Measurements from ENCODE around the gene TLCD2. TPM values are rescaled to one million over a fixed set of nuclear protein-coding genes. Genes with fewer than 3 reads are reported as not detected.

Gene TLCD2
- 1 to 10 TPM; 1.6 to 2.9 (median 1.9) TPM for total RNA-seq
- polyA plus RNA-seq = 1 to 10 TPM; 1.1 to 1.4 (median 1.1) TPM
- long read RNA-seq, donor 1 = 0 reads
- long read RNA-seq, donor 2, partial matches to known transcripts = 0 of 2 reads
- long read RNA-seq, donor 2, other reads (novel, unspliced or antisense) = 2 of 2 reads

- H3K4me1 ChIP-seq = peaks cover 37% of the 10 kb centered on the region
- peak within 1 kb of the TSS; percentile 97 for H3K4me3 ChIP-seq
- intact Hi-C loops (cut with DNase I) = loop anchor here (1.0 to 5.0 kb wide), 2 partner anchors 33 to 41 kb away; no protein-coding TSS in a partner anchor
- ATAC-seq (peak; percentile 26 to 47 (median 34)), DNase-seq (peak; percentile 83 to 85)
- peak within 1 kb of the TSS; percentile 71 for H3K27ac ChIP-seq
- H3K27me3 ChIP-seq (ENCODE audit: insufficient read depth in 3 of 3, low read length in 2 of 3) = no peaks in the 10 kb centered on the region
- H3K9me3 ChIP-seq = no peaks in the 10 kb centered on the region
- TF ChIP-seq CTCF (IDR thresholded peaks at IDR 0.05) = no peak
- H3K36me3 ChIP-seq (ENCODE audit: insufficient read depth in 1 of 2, low read depth in 1 of 2) = peaks cover 3 to 35% of the 10 kb centered on the region in 2 donors
- WGBS, 3 donors = 3% methylated on average over 48 to 83 of the region's 83 CpGs
Observed at GRCh38 chr17:1709971-1710806, at the start of gene TLCD2. TSS of gene TLCD2 (minus strand) at chr17:1710377. CDS start at chr17:1710242, 135 bp downstream.

- TF ChIP-seq CTCF (IDR thresholded peaks at IDR 0.05) = no peak
- ATAC-seq (no peak), DNase-seq (no peak)
- Histone ChIP-seq H3K4me3 (no peak overlapping the region), H3K4me1 (peaks cover 26% of the 10 kb centered on the region), H3K27ac (peak overlapping the region; percentile 58), H3K36me3 (ENCODE audit: insufficient read depth in 1 of 2, low read depth in 1 of 2) (no peaks in the 10 kb centered on the region), H3K27me3 (ENCODE audit: insufficient read depth in 3 of 3, low read length in 2 of 3) (no peaks in the 10 kb centered on the region), H3K9me3 (no peaks in the 10 kb centered on the region)
- WGBS, 3 donors = 65 to 82% (median 69%) methylated on average over 5 of the region's 5 CpGs
- intact Hi-C loops (cut with DNase I) = no loop called here
Observed at GRCh38 chr17:1759529-1759928, 49.4 kb upstream of the TLCD2 start.

DNA sequence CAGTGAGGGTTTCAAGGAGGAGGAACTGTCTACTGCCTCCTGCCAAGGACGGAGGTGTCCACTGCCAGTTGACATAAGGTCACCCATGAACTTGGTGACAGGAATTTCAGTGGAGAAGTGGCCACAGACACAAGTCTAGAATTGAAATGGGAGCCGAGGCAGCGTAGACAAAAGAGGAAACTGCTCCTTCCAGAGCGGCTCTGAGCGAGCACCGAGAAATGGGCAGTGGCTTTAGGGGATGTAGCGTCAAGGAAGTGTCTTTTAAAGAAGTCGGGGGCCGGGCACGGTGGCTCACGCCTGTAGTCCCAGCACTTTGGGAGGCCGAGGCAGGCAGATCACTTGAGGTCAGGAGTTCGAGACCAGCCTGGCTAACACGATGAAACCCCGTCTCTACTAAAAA lies 48.6 kb upstream of the TLCD2 start:
- no peak for DNase-seq

GRCh38 chr17:1755827-1756262 lies 45.7 kb upstream of the TLCD2 start:
- no peak for DNase-seq
- whole genome bisulfite sequencing, 3 donors = 14 to 31% (median 18%) methylated on average over 17 of the region's 17 CpGs

More for the DNA sequence above, 48.6 kb upstream of the TLCD2 start:
- no peak for ATAC-seq
- intact Hi-C loops (cut with DNase I) = no loop called here
- Histone ChIP-seq H3K36me3 (ENCODE audit: insufficient read depth in 1 of 2, low read depth in 1 of 2) (no peaks in the 10 kb centered on the region), H3K4me3 (no peak overlapping the region), H3K27ac (peak overlapping the region; percentile 58), H3K27me3 (ENCODE audit: insufficient read depth in 3 of 3, low read length in 2 of 3) (no peaks in the 10 kb centered on the region), H3K4me1 (peaks cover 18% of the 10 kb centered on the region), H3K9me3 (no peaks in the 10 kb centered on the region)
- no peak for TF ChIP-seq CTCF (IDR thresholded peaks at IDR 0.05)
- WGBS, 3 donors = 48 to 73% (median 64%) methylated on average over 15 of the region's 15 CpGs

More at GRCh38 chr17:1755827-1756262, 45.7 kb upstream of the TLCD2 start:
- ATAC-seq = peak; percentile 17 to 63 (median 46)
- no peak for TF ChIP-seq CTCF (IDR thresholded peaks at IDR 0.05)
- Histone ChIP-seq H3K9me3 (no peaks in the 10 kb centered on the region), H3K27ac (peak overlapping the region; percentile 53), H3K4me1 (peaks cover 16% of the 10 kb centered on the region), H3K4me3 (no peak overlapping the region), H3K36me3 (ENCODE audit: insufficient read depth in 1 of 2, low read depth in 1 of 2) (no peaks in the 10 kb centered on the region), H3K27me3 (ENCODE audit: insufficient read depth in 3 of 3, low read length in 2 of 3) (no peaks in the 10 kb centered on the region)
- intact Hi-C loops (cut with DNase I) = no loop called here

Measured in psoas muscle (tissue), 8 donors.